IMR-90 (cell line): ENCODE data around the gene ETS1. TPM values are rescaled to one million over a fixed set of nuclear protein-coding genes. Genes with fewer than 3 reads are reported as not detected.

Source experiments
- ATAC-seq: fragments of 200-7000 bp; cut with Tn5 transposase; 2 replicates; pipeline ENCODE4 v1.9.1; 2020; ENCODE audit warnings: low read depth, mild to moderate bottlenecking, moderate library complexity
- BruUV-seq: library from RNA; stranded (reverse); fragments of 400-500 nt; replicated peaks from 2 replicates; lab custom pipeline; 2021; lab: Mats Ljungman, UMichigan
- CTCF ChIA-PET: fragments of 300-600 bp; formaldehyde crosslinking; extraction: SDS; loops from one replicate; lab custom pipeline; 2021; ENCODE audit warnings: antibody characterized with exemption; lab: Yijun Ruan, JAX
- POLR2A ChIA-PET: fragments of 300-600 bp; sonication (Branson Sonifier 250); formaldehyde crosslinking; loops from one replicate; lab custom pipeline; 2022; ENCODE audit warnings: antibody characterized with exemption; ENCODE audit not compliant: unreplicated experiment; lab: Charles Lee
- DNase-seq: peaks from one replicate; pipeline ENCODE4 v3.0.0; 2013
- H2AFZ ChIP-seq: replicated peaks from 2 replicates; pipeline ENCODE3; 2013; ENCODE audit warnings: low read length, mild to moderate bottlenecking; ENCODE audit not compliant: poor library complexity
- H2AK5ac ChIP-seq: 2 replicates; pipeline ENCODE4 v1.6.1; 2013; ENCODE audit warnings: low read depth, low read length, inconsistent platforms
- H2AK9ac ChIP-seq: replicated peaks from 2 replicates; pipeline ENCODE3; 2013; ENCODE audit warnings: mild to moderate bottlenecking, low read depth, low read length, moderate library complexity; ENCODE audit not compliant: poor library complexity
- H2BK120ac ChIP-seq: 2 replicates; pipeline ENCODE4 v1.6.1; 2013; ENCODE audit warnings: low read depth, low read length, inconsistent platforms
- H2BK15ac ChIP-seq: 3 replicates; pipeline ENCODE4 v1.6.1; 2013; ENCODE audit warnings: low read depth, low read length, inconsistent platforms
- H2BK20ac ChIP-seq: 2 replicates; pipeline ENCODE4 v1.6.1; 2013; ENCODE audit warnings: low read depth, mild to moderate bottlenecking, inconsistent platforms, low read length, moderate library complexity
- H2BK5ac ChIP-seq: 2 replicates; pipeline ENCODE4 v1.6.1; 2013; ENCODE audit warnings: mild to moderate bottlenecking, low read depth, low read length, inconsistent platforms; ENCODE audit not compliant: poor library complexity, severe bottlenecking
- H3K14ac ChIP-seq: replicated peaks from 2 replicates; pipeline ENCODE4 v1.6.1; 2013; ENCODE audit warnings: low read depth, low read length, inconsistent platforms
- H3K18ac ChIP-seq: 2 replicates; pipeline ENCODE4 v1.6.1; 2013; ENCODE audit warnings: low read depth, low read length, control low read depth
- H3K23ac ChIP-seq: 2 replicates; pipeline ENCODE4 v1.6.1; 2013; ENCODE audit warnings: low read depth, low read length, inconsistent platforms
- H3K27ac ChIP-seq: 2 replicates; pipeline ENCODE4 v1.5.1; 2013; ENCODE audit warnings: mild to moderate bottlenecking, control low read depth, low read length; ENCODE audit not compliant: insufficient read depth
- H3K27me3 ChIP-seq: 2 replicates; pipeline ENCODE4 v1.6.1; 2013; ENCODE audit warnings: low read length; ENCODE audit not compliant: control insufficient read depth, insufficient read depth
- H3K36me3 ChIP-seq: 2 replicates; pipeline ENCODE4 v1.6.1; 2013; ENCODE audit warnings: low read length, mixed read lengths; ENCODE audit not compliant: control insufficient read depth, insufficient read depth
- H3K4ac ChIP-seq: 2 replicates; pipeline ENCODE4 v1.6.1; 2013; ENCODE audit warnings: low read depth, low read length, inconsistent platforms
- H3K4me1 ChIP-seq: 2 replicates; pipeline ENCODE4 v1.6.1; 2013; ENCODE audit warnings: low read length, mixed read lengths; ENCODE audit not compliant: control insufficient read depth, insufficient read depth
- H3K4me2 ChIP-seq: 2 replicates; pipeline ENCODE4 v1.6.1; 2013; ENCODE audit warnings: low read depth, mild to moderate bottlenecking, control low read depth, low read length, moderate library complexity
- H3K4me3 ChIP-seq: 2 replicates; pipeline ENCODE4 v1.5.1; 2013; ENCODE audit warnings: low read depth, mild to moderate bottlenecking, control low read depth, low read length, moderate library complexity; ENCODE audit not compliant: insufficient read depth
- H3K56ac ChIP-seq: 2 replicates; pipeline ENCODE4 v1.6.1; 2013; ENCODE audit warnings: low read length, inconsistent platforms; ENCODE audit not compliant: insufficient read depth; ENCODE audit errors: extremely low read depth
- H3K79me1 ChIP-seq, 2 experiments: 2 replicates each; pipeline ENCODE4 v1.6.1; 2013; ENCODE audit warnings: low read length in 2 of 2, inconsistent platforms in 1 of 2, low read depth in 1 of 2
- H3K9ac ChIP-seq: 2 replicates; pipeline ENCODE4 v1.6.1; 2013; ENCODE audit warnings: low read depth, low read length, control low read depth
- H3K9me1 ChIP-seq: 2 replicates; pipeline ENCODE4 v1.6.1; 2013; ENCODE audit warnings: low read length, inconsistent platforms; ENCODE audit not compliant: insufficient read depth
- H3K9me3 ChIP-seq: 2 replicates; pipeline ENCODE4 v1.6.1; 2013; ENCODE audit warnings: low read length; ENCODE audit not compliant: control insufficient read depth, insufficient read depth
- H4K20me1 ChIP-seq: 2 replicates; pipeline ENCODE4 v1.6.1; 2013; ENCODE audit warnings: low read length, inconsistent platforms; ENCODE audit not compliant: insufficient read depth
- H4K5ac ChIP-seq: 2 replicates; pipeline ENCODE4 v1.6.1; 2013; ENCODE audit warnings: mild to moderate bottlenecking, low read depth, low read length, control low read depth
- H4K8ac ChIP-seq, 2 experiments: 2 replicates each; pipeline ENCODE4 v1.6.1; 2013; ENCODE audit warnings: low read depth in 2 of 2, low read length in 2 of 2, control low read depth in 1 of 2, inconsistent platforms in 1 of 2
- H4K91ac ChIP-seq: 2 replicates; pipeline ENCODE4 v1.6.1; 2013; ENCODE audit warnings: low read depth, low read length, inconsistent platforms; ENCODE audit not compliant: insufficient read depth
- BHLHE40 ChIP-seq: fragments of 150-350 bp; IDR thresholded peaks from 2 replicates; pipeline ENCODE4 v1.6.1; 2016; ENCODE audit warnings: mild to moderate bottlenecking, low read depth, low read length
- CEBPB ChIP-seq: IDR thresholded peaks from 2 replicates; pipeline ENCODE4 v1.6.1; 2012; ENCODE audit warnings: low read depth, low read length, improper control_type of control experiment
- CTCF ChIP-seq: conservative IDR thresholded peaks from 2 replicates; pipeline ENCODE4 v1.5.1; 2012; ENCODE audit warnings: mild to moderate bottlenecking, low read depth, low read length, improper control_type of control experiment
- ELK1 ChIP-seq: fragments of 150-350 bp; IDR thresholded peaks from 2 replicates; pipeline ENCODE4 v1.6.1; 2016; ENCODE audit warnings: low read depth, mild to moderate bottlenecking, low read length, moderate library complexity, borderline replicate concordance
- FOS ChIP-seq: fragments of 150-350 bp; IDR thresholded peaks from 2 replicates; pipeline ENCODE4 v1.6.1; 2016; ENCODE audit warnings: low read depth, low read length
- MAZ ChIP-seq: IDR thresholded peaks from 2 replicates; pipeline ENCODE4 v1.6.1; 2012; ENCODE audit warnings: low read depth, mild to moderate bottlenecking, low read length, improper control_type of control experiment, moderate library complexity, borderline replicate concordance
- MXI1 ChIP-seq: IDR thresholded peaks from 2 replicates; pipeline ENCODE4 v1.6.1; 2012; ENCODE audit warnings: low read depth, mild to moderate bottlenecking, low read length, moderate library complexity, borderline replicate concordance
- NFE2L2 ChIP-seq: fragments of 150-350 bp; IDR thresholded peaks from 2 replicates; pipeline ENCODE4 v1.6.1; 2016; ENCODE audit warnings: low read depth, mild to moderate bottlenecking, low read length
- RCOR1 ChIP-seq: IDR thresholded peaks from 2 replicates; pipeline ENCODE4 v1.6.1; 2012; ENCODE audit warnings: mild to moderate bottlenecking, low read length, improper control_type of control experiment; ENCODE audit not compliant: insufficient replicate concordance
- RFX5 ChIP-seq: IDR thresholded peaks from 2 replicates; pipeline ENCODE4 v1.8.0; 2012; ENCODE audit warnings: low read depth, mild to moderate bottlenecking, low read length, moderate library complexity
- SMC3 ChIP-seq: fragments of 150-350 bp; IDR thresholded peaks from 2 replicates; pipeline ENCODE4 v1.6.1; 2016; ENCODE audit warnings: low read depth, mild to moderate bottlenecking, antibody characterized with exemption, low read length, moderate library complexity
- WGBS, 2 experiments: methylation state at CpG; one replicate each; pipeline versions ENCODE4 v1.1.5 to v1.1.7; 2013; ENCODE audit warnings: missing lambda C conversion rate in 2 of 2; ENCODE audit not compliant: insufficient read length in 1 of 2; ENCODE audit errors: extremely low coverage in 2 of 2; 5-methylcytosine and 5-hydroxymethylcytosine counted together
- dilution Hi-C: fragments of 300-500 bp; cut with HindIII; formaldehyde crosslinking; loops from one replicate; pipeline ENCODE4 v1.14.3; 2018; ENCODE audit warnings: low sequenced_read_pairs; ENCODE audit not compliant: unreplicated experiment
- in situ Hi-C: fragments of 300-500 bp; cut with MboI; formaldehyde crosslinking; loops from 3 replicates; pipeline ENCODE4 v1.14.3; 2019; ENCODE audit warnings: low sequenced_read_pairs, inconsistent platforms, mixed read lengths
- intact Hi-C: fragments of 100-400 bp; cut with micrococcal nuclease; formaldehyde crosslinking; loops from 2 replicates; pipeline ENCODE4 v1.10.0; 2022
- polyA plus RNA-seq, 3 experiments: library from polyadenylated mRNA; depleted of rRNA; stranded (reverse); fragments of >200 nt; gene quantifications; 2 replicates each; pipeline ENCODE4 v1.2.3, GENCODE V29; 2012; ENCODE audit warnings: low replicate concordance in 1 of 3
- total RNA-seq: library from RNA; depleted of rRNA; stranded (reverse); fragments of >200 nt; gene quantifications from 2 replicates; pipeline ENCODE4 v1.2.3, GENCODE V29; 2012

ETS1 gene
- total and polyA plus RNA-seq, 2 of the 4 experiments (the other 2 are of a cell fraction) = 41.2 to 56.3 TPM

DNA sequence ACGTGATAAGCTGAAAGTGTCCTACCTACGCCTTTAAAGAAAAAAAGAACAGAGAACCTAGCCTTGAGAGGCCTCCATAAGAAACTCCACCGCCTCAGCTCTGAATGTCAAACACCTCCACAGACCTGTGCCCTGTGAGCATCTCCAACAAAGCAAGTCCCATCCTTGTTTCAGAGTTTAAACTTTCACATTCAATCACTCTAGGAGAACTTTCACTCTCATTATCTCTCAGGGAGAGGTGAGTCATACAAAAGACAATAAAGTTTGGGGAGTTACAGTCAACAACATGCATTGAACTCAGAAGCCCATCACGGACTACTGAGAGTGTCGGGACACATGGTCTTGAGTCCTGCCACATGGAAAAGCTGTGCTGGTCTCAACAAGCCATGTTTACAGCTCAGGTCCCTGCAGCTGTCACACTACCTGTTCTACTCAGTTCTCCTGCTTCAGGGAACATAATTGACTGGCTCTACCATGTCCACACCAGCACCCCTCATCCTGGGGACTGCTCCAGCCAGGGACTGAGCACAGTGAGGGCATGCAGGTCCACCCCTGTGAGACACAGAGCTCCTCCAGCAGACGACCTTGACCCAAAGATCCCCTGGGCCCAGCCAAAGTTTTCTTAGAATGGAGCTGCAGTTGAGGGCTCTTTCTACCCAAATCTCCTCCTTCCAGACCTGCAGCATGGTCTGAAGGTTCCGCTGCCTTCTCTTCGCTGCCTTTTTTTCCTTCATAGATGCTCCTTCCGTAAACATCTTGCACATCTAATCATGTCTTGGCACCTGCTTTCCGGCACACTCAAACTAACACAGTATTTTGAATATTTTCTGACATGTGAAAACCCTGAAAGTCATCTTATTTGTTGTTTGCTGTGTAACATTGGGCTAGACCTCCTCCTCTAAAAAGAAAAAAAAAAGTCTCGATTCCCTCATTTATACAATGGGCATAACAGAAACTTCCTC, 114.9 kb downstream of the ETS1 start:
- Histone ChIP-seq H3K4me3 (no peak overlapping the region), H3K27me3 (no peaks in the 10 kb centered on the region), H3K4me2 (no peak overlapping the region), H2AK5ac (peak overlapping the region; percentile 5; the same call in 1 of the 2 replicates), H3K9me1 (peaks cover 41% of the 10 kb centered on the region), H2BK120ac (no peak overlapping the region), H4K20me1 (peaks cover 61% of the 10 kb centered on the region), H4K8ac (no peak overlapping the region), H2BK5ac (peak overlapping the region; percentile 31), H3K9ac (no peak overlapping the region), H3K36me3 (peaks cover 29% of the 10 kb centered on the region), H3K23ac (peak overlapping the region; percentile 21; the same call in 1 of the 2 replicates), H2AK9ac (no peak overlapping the region), H4K5ac (no peak overlapping the region; the same call in 1 of the 2 replicates), H3K9me3 (no peaks in the 10 kb centered on the region), H3K4me1 (peaks cover 33% of the 10 kb centered on the region), H3K27ac (no peak overlapping the region), H2BK20ac (no peak overlapping the region), H3K14ac (no peak overlapping the region; the same call in 1 of the 2 replicates), H2BK15ac (no peak overlapping the region), H3K56ac (no peak overlapping the region), H3K79me1 (peaks cover 44 to 86% of the 10 kb centered on the region in 2 experiments), H3K18ac (no peak overlapping the region), H4K91ac (no peak overlapping the region), H2AFZ (no peak overlapping the region), H3K4ac (peak overlapping the region; percentile 9)
- ATAC-seq (no peak), DNase-seq (peak; percentile 79)
- 95% methylated on average over 3 of the region's 11 CpGs; no CpG with 5 or more reads in 1 of the 2 experiments for WGBS, 2 experiments
- TF ChIP-seq RCOR1 (no peak), CTCF (no peak), CEBPB (no peak), SMC3 (no peak), FOS (peak; percentile 76), NFE2L2 (no peak), ELK1 (no peak), MAZ (no peak), BHLHE40 (no peak), MXI1 (peak; percentile 91), RFX5 (no peak)
- in situ Hi-C loops (no loop called here), intact Hi-C loops (no loop called here), dilution Hi-C loops (no loop called here)
- ChIA-PET CTCF (no interaction called here), POLR2A (no interaction called here)
- no TSS peak for BruUV-seq
